Ramos (cell line): ENCODE measurements around the gene SLC30A2.

ENCODE experiments used
- in situ Hi-C: fragments of 300-500 bp; cut with MboI; formaldehyde crosslinking; loops from one replicate; pipeline ENCODE4 v1.14.3; 2022; ENCODE audit warnings: low sequenced_read_pairs; ENCODE audit not compliant: unreplicated experiment

SLC30A2 gene

GRCh38 chr1:26003756-26004155, 42.2 kb downstream of the SLC30A2 start:
- in situ Hi-C loops = loop anchor here (10.0 kb wide), 1 partner anchor 179 kb away; no protein-coding TSS in a partner anchor

GRCh38 chr1:26003262-26003661, 42.7 kb downstream of the SLC30A2 start:
- in situ Hi-C loops = loop anchor here (10.0 kb wide), 1 partner anchor 178 kb away; no protein-coding TSS in a partner anchor

- in situ Hi-C loops = loop anchor here (5.0 kb wide), 1 partner anchor 102 kb away; no protein-coding TSS in a partner anchor
Observed at GRCh38 chr1:25999041-25999800, 46.7 kb downstream of the SLC30A2 start.

GRCh38 chr1:25997828-25998761, 47.8 kb downstream of the SLC30A2 start, which contains the start of gene PAFAH2:
Gene PAFAH2, minus strand, starts transcription at chr1:25998063. Its CDS starts 7,247 bp downstream, at chr1:25990816.
- in situ Hi-C loops = loop anchor here (5.0 kb wide), 1 partner anchor 101 kb away; no protein-coding TSS in a partner anchor

GRCh38 chr1:25996966-25997827, 48.7 kb downstream of the SLC30A2 start:
- in situ Hi-C loops = loop anchor here (5.0 kb wide), 1 partner anchor 100 kb away; no protein-coding TSS in a partner anchor

GRCh38 chr1:25994402-25995150, 51.3 kb downstream of the SLC30A2 start:
- in situ Hi-C loops = loop anchor here (5.0 kb wide), 1 partner anchor 97 kb away; no protein-coding TSS in a partner anchor

- in situ Hi-C loops = no loop called here
Observed at GRCh38 chr1:25993197-25993951, 52.5 kb downstream of the SLC30A2 start.

- in situ Hi-C loops = no loop called here
Observed at GRCh38 chr1:25992689-25993171, 53.2 kb downstream of the SLC30A2 start.

GRCh38 chr1:25991937-25992688, 53.8 kb downstream of the SLC30A2 start:
- in situ Hi-C loops = no loop called here

GRCh38 chr1:25990702-25991395, 55.1 kb downstream of the SLC30A2 start:
- in situ Hi-C loops = no loop called here

GRCh38 chr1:25990251-25990650, 55.7 kb downstream of the SLC30A2 start:
- in situ Hi-C loops = no loop called here

GRCh38 chr1:25989440-25990234, 56.3 kb downstream of the SLC30A2 start:
- in situ Hi-C loops = no loop called here

GRCh38 chr1:25987951-25988350, 58.0 kb downstream of the SLC30A2 start:
- in situ Hi-C loops = no loop called here
